Measurements from ENCODE around the gene POFUT2. TPM values are rescaled to one million over a fixed set of nuclear protein-coding genes. Genes with fewer than 3 reads are reported as not detected.

Gene POFUT2
- total and polyA plus RNA-seq, 3 donors from 2014 or later = 49.9 to 63.3 (median 55.9) TPM

DNA sequence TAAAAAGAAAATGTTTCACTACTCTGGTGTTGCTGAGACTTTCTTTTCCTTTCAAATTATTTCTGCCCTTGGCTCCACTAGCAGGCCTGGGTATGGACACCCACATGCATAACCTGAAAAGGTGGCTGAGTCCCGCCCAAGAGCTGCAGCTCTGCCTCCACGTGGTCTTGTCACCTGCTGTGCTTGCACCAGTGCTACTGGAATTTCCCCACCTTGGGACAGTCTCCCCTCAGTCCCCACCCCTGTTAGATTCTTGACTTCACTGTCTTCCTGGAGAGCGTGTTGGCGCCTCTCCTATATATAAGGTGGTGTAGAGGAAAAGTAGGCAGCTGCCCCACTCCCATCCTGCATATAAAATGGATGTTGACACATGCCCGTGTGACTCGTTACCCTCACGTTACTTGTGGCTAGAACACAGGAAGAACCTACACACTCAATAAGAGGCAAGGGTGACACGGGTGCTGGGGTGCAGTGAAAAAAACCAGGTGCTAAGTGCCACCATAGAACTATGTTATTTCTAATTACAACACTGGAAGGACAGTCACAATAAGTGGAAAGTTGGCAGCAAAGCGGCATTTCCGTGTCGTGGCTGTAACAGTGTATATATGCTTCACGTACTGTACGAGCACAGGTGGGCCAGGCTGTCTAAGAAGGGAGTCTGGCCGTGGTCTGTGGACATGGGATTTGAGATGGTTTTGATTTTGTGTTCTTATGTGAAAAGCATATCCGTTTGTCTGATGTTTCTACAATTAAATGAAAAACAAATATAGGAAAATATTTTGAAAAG is 61.0 kb downstream of the POFUT2 start:
- no peak overlapping the region for H3K27ac ChIP-seq
- H3K4me3 ChIP-seq = no peak overlapping the region
- intact Hi-C loops (cut with DNase I; ENCODE audit: low total_unique reads) = no loop called here
- TF ChIP-seq CTCF (IDR thresholded peaks at IDR 0.05) = no peak
- TF ChIP-seq POLR2A (IDR thresholded peaks at IDR 0.05) = no peak
- H3K27me3 ChIP-seq = no peaks in the 10 kb centered on the region
- H3K9me3 ChIP-seq = no peaks in the 10 kb centered on the region
- no peak for DNase-seq
- H3K36me3 ChIP-seq (ENCODE audit: low read depth, missing control alignments) = no peaks in the 10 kb centered on the region
- WGBS, 2 donors = 78 to 79% methylated on average over 15 of the region's 15 CpGs
- H3K4me1 ChIP-seq = no peaks in the 10 kb centered on the region

DNA sequence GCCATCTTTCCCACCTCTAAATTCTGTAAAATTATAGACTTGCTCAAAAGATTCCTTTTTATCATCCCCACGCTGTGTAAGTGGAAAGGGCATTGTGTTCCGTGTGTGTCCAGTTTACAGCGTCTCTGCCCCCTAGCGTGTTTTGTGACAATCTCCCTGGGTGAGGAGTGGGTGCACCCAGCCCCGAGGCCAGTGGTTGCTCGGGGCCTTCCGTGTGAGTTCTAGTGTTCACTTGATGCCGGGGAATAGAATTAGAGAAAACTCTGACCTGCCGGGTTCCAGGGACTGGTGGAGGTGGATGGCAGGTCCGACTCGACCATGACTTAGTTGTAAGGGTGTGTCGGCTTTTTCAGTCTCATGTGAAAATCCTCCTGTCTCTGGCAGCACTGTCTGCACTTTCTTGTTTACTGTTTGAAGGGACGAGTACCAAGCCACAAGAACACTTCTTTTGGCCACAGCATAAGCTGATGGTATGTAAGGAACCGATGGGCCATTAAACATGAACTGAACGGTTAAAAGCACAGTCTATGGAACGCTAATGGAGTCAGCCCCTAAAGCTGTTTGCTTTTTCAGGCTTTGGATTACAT is 61.9 kb downstream of the POFUT2 start:
- no peaks in the 10 kb centered on the region for H3K4me1 ChIP-seq
- intact Hi-C loops (cut with DNase I; ENCODE audit: low total_unique reads) = no loop called here
- H3K27ac ChIP-seq = no peak overlapping the region
- no peak overlapping the region for H3K4me3 ChIP-seq
- DNase-seq = no peak
- H3K9me3 ChIP-seq = no peaks in the 10 kb centered on the region
- 85 to 88% methylated on average over 11 to 16 of the region's 16 CpGs for WGBS, 2 donors
- H3K36me3 ChIP-seq (ENCODE audit: low read depth, missing control alignments) = no peaks in the 10 kb centered on the region
- H3K27me3 ChIP-seq = no peaks in the 10 kb centered on the region
- no peak for TF ChIP-seq CTCF (IDR thresholded peaks at IDR 0.05)
- no peak for TF ChIP-seq POLR2A (IDR thresholded peaks at IDR 0.05)

DNA sequence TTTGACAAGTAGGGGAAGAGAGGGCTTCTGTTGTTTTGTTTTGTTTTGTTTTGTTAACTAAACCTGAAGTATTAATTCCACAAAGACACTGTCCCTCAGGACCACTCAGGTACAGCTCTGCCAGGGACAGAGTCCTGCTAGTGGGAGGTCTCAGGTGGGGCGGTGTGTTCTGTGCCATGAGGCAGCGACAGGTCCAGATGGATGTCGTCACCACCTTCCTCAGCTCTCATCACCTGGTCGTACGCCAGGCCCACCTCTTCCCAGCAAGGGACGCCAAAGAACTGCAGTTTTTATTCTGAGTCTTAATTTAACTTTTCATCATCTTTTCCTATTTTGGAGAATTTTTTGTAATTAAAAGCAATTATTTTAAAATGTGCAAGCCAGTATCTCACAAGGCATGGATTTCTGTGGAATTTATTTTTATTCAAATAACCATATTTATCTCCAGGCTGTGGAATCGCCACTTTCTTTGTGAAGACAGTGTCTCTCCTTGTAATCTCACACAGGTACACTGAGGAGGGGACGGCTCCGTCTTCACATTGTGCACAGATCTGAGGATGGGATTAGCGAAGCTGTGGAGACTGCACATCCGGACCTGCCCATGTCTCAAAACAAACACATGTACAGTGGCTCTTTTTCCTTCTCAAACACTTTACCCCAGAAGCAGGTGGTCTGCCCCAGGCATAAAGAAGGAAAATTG is 62.5 kb downstream of the POFUT2 start:
- intact Hi-C loops (cut with DNase I; ENCODE audit: low total_unique reads) = no loop called here
- Histone ChIP-seq H3K9me3 (no peaks in the 10 kb centered on the region), H3K4me1 (no peaks in the 10 kb centered on the region), H3K27me3 (no peaks in the 10 kb centered on the region), H3K4me3 (no peak overlapping the region), H3K36me3 (ENCODE audit: low read depth, missing control alignments) (no peaks in the 10 kb centered on the region), H3K27ac (no peak overlapping the region)
- TF ChIP-seq POLR2A (IDR thresholded peaks at IDR 0.05) (no peak), CTCF (IDR thresholded peaks at IDR 0.05) (no peak)
- no peak for DNase-seq
- 91 to 98% methylated on average over 11 of the region's 11 CpGs for WGBS, 2 donors

DNA sequence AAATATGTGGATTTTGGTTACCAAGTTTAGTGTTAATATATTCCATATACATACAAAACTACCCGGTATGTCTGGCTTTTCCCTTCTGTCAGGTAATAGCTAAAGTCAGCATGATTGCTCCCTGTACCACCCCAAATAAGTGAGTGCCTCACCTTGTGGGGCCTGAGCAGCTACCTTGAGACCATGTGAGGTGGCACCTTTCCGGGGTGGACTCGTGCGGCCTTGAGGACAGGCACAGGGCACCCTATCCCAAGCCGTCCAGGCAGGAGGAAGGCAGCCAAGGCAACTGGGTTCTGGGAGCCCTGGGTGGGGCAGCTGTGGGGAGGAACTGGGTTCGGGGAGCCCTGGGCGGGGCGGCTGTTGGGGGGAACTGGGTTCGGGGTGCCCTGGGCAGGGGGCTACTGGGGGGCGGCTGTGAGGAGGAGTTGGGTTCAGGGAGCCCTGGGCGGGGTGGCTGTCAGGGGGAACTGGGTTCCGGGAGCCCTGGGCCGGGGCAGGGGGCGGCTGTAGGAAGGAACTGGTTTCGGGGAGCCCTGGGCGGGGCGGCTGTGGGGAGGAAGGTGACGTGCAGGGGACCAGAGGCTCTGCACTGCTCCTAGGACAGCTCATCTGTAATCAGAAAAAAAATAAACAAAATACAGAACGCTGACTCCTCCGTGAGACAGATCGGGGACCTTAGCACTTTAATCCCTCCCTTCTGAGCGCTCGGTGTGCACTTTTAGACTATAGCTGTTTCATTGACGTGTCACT is 63.3 kb downstream of the POFUT2 start:
- intact Hi-C loops (cut with DNase I; ENCODE audit: low total_unique reads) = no loop called here
- TF ChIP-seq CTCF (IDR thresholded peaks at IDR 0.05) = no peak
- 88 to 89% methylated on average over 23 to 24 of the region's 24 CpGs for WGBS, 2 donors
- Histone ChIP-seq H3K9me3 (no peaks in the 10 kb centered on the region), H3K4me3 (no peak overlapping the region), H3K4me1 (no peaks in the 10 kb centered on the region), H3K36me3 (ENCODE audit: low read depth, missing control alignments) (no peaks in the 10 kb centered on the region), H3K27ac (no peak overlapping the region), H3K27me3 (no peaks in the 10 kb centered on the region)
- no peak for DNase-seq
